ENCODE results near the gene EIF4E1B.

The EIF4E1B gene

GRCh38 chr5:176693477-176693851, 63.0 kb downstream of the EIF4E1B start:
- no peak for DNase-seq

- no peak for DNase-seq
Measured at GRCh38 chr5:176694146-176694545, 63.7 kb downstream of the EIF4E1B start.

- no peak for DNase-seq
Measured at GRCh38 chr5:176694631-176695030, 64.2 kb downstream of the EIF4E1B start.

GRCh38 chr5:176695073-176695472, 64.6 kb downstream of the EIF4E1B start:
- no peak for DNase-seq
